K562 (cell line): ENCODE results near the gene TULP1.

Source experiments
- ATF7 ChIP-seq: fragments of 450-650 bp; IDR thresholded peaks from 2 replicates; pipeline ENCODE4 v1.7.1; 2014; ENCODE audit warnings: mild to moderate bottlenecking, moderate library complexity
- CBX1 ChIP-seq: sonication (generic); IDR thresholded peaks from 2 replicates; pipeline ENCODE4 v1.6.1; 2016; ENCODE audit warnings: antibody characterized with exemption, low read depth, mild to moderate bottlenecking
- MAX ChIP-seq: sonication (generic); formaldehyde crosslinking; IDR thresholded peaks from 2 replicates; pipeline ENCODE4 v1.9.0; 2022; ENCODE audit warnings: mild to moderate bottlenecking, missing genetic modification reagents
- SRSF9 ChIP-seq: fragments of 200-400 bp; formaldehyde crosslinking; IDR thresholded peaks from 2 replicates; pipeline ENCODE4 v1.6.1; 2017; ENCODE audit warnings: low read depth, low read length, borderline replicate concordance
- ZFP30 ChIP-seq: fragments of 250-450 bp; sonication (Bioruptor Pico); IDR thresholded peaks from 2 replicates; pipeline ENCODE4 v1.8.0; 2022; ENCODE audit warnings: moderate library complexity, mild to moderate bottlenecking, inconsistent platforms, borderline replicate concordance
- TF ChIP-seq, protein P1 (sequence below): sonication (generic); formaldehyde crosslinking; IDR thresholded peaks from 2 replicates; pipeline ENCODE4 v1.8.0; 2022; ENCODE audit warnings: mild to moderate bottlenecking, missing genetic modification reagents

DNA sequence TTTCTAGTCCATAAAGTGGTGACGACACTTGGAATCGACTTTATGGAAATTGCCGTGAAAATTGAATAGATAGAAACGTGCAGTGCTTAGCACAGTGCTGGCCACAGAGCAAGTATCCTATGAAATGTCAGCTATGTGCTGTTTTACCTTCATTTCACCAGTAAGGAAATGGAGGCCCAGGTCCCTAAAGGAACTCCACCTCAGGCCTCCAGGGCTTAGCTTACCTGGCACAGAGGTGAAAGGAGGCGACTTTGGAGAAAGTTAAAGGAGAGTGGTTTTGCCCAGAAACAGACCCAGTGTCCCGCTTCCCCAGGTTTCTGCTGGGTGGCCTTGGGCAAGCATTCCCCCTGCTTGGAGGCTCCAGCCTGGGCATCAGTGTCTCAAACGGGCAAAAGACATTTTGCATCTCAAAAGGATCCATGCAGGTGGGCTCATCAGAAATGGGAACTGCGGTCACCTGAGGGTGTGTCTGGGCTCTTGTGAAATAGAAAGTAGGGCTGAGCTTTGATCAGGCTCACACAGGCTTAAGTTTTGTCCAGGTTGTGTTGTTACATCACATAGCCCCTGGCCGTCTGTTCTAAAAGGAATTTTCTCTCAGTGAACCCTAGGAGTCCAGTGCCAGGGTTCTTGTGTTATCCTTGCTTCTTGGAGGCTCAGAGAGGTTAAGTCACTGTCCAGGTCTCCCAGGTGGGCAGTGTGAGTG is 6.8 kb upstream of the TULP1 start:
- TF ChIP-seq SRSF9 (no peak), ZFP30 (CRISPR knock-in tag) (no peak), CBX1 (no peak), MAX (CRISPR knock-in tag) (no peak), ATF7 (no peak)
- TF ChIP-seq, protein P1, sequence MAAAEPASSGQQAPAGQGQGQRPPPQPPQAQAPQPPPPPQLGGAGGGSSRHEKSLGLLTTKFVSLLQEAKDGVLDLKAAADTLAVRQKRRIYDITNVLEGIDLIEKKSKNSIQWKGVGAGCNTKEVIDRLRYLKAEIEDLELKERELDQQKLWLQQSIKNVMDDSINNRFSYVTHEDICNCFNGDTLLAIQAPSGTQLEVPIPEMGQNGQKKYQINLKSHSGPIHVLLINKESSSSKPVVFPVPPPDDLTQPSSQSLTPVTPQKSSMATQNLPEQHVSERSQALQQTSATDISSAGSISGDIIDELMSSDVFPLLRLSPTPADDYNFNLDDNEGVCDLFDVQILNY (CRISPR knock-in tag) = no peak
